HepG2 (cell line): Measurements from ENCODE around the gene HYAL2. TPM values are rescaled to one million over a fixed set of nuclear protein-coding genes. Genes with fewer than 3 reads are reported as not detected.
A peak's percentile ranks its signal among the peaks of the same experiment; 100 is the strongest.

Source experiments
- AGO1 ChIP-seq: fragments of 200-400 bp; formaldehyde crosslinking; IDR thresholded peaks from 2 replicates; pipeline ENCODE4 v1.6.1; 2017; ENCODE audit warnings: mild to moderate bottlenecking, low read depth, low read length, moderate library complexity; ENCODE audit not compliant: poor library complexity, severe bottlenecking
- ASH2L ChIP-seq: fragments of 300-600, 200-600 bp; sonication (generic); IDR thresholded peaks from 2 replicates; pipeline ENCODE4 v1.7.0; 2017; ENCODE audit warnings: low read depth, mild to moderate bottlenecking, moderate library complexity, mixed read lengths, low read length; ENCODE audit not compliant: insufficient read length
- GATA4 ChIP-seq: sonication (generic); IDR thresholded peaks from 2 replicates; pipeline ENCODE4 v1.6.1; 2016; ENCODE audit warnings: antibody characterized with exemption, low read depth, borderline replicate concordance
- HES4 ChIP-seq: sonication (generic); formaldehyde crosslinking; IDR thresholded peaks from 2 replicates; pipeline ENCODE4 v1.9.0; 2021; ENCODE audit warnings: mild to moderate bottlenecking, missing genetic modification reagents, borderline replicate concordance
- HNF4A ChIP-seq: sonication (generic); formaldehyde crosslinking; IDR thresholded peaks from 2 replicates; pipeline ENCODE4 v1.4.0; 2020; ENCODE audit warnings: missing genetic modification reagents
- NFIC ChIP-seq: IDR thresholded peaks from 2 replicates; pipeline ENCODE4 v1.6.1; 2012; ENCODE audit warnings: mild to moderate bottlenecking, low read length, inconsistent platforms
- PAXIP1 ChIP-seq: sonication (generic); formaldehyde crosslinking; conservative IDR thresholded peaks from 2 replicates; pipeline ENCODE4 v1.4.0; 2020; ENCODE audit warnings: mild to moderate bottlenecking, missing genetic modification reagents, moderate library complexity
- POLR2AphosphoS5 ChIP-seq: IDR thresholded peaks from 2 replicates; pipeline ENCODE4 v1.6.1; 2012; ENCODE audit warnings: low read depth, low read length
- SAP130 ChIP-seq: IDR thresholded peaks from 2 replicates; pipeline ENCODE4 v1.6.1; 2016; ENCODE audit warnings: low read depth
- SNRNP70 ChIP-seq: fragments of 200-400 bp; formaldehyde crosslinking; IDR thresholded peaks from 2 replicates; pipeline ENCODE4 v1.6.1; 2017; ENCODE audit warnings: mild to moderate bottlenecking, low read depth, low read length, moderate library complexity
- ZBTB2 ChIP-seq: sonication (generic); formaldehyde crosslinking; IDR thresholded peaks from 2 replicates; pipeline ENCODE4 v1.8.0; 2022; ENCODE audit warnings: low read depth, missing genetic modification reagents
- ZFAT ChIP-seq: sonication (generic); formaldehyde crosslinking; conservative IDR thresholded peaks from 2 replicates; pipeline ENCODE4 v1.8.1; 2023; ENCODE audit warnings: missing genetic modification reagents, inconsistent platforms
- ZFP37 ChIP-seq: sonication (generic); formaldehyde crosslinking; IDR thresholded peaks from 2 replicates; pipeline ENCODE4 v1.4.0; 2020; ENCODE audit warnings: missing genetic modification reagents, borderline replicate concordance
- ZNF10 ChIP-seq: sonication (generic); formaldehyde crosslinking; IDR thresholded peaks from 2 replicates; pipeline ENCODE4 v1.4.0; 2020; ENCODE audit warnings: mild to moderate bottlenecking, low read depth, missing genetic modification reagents, borderline replicate concordance
- ZNF232 ChIP-seq: sonication (generic); formaldehyde crosslinking; IDR thresholded peaks from 2 replicates; pipeline ENCODE4 v1.4.0; 2020; ENCODE audit warnings: missing genetic modification reagents, borderline replicate concordance
- ZNF33B ChIP-seq: sonication (generic); formaldehyde crosslinking; IDR thresholded peaks from 2 replicates; pipeline ENCODE4 v1.5.1; 2020; ENCODE audit warnings: mild to moderate bottlenecking, missing genetic modification reagents
- ZNF83 ChIP-seq: sonication (generic); formaldehyde crosslinking; IDR thresholded peaks from 2 replicates; pipeline ENCODE4 v1.4.0; 2020; ENCODE audit warnings: missing genetic modification reagents, mild to moderate bottlenecking, borderline replicate concordance
- polyA plus RNA-seq, 8 experiments: library from polyadenylated mRNA; depleted of rRNA in 3 of 8; stranded (reverse) in 7 of 8; unstranded in 1 of 8; fragments of >200 nt; fragmentation: Illumina TruSeq in 4 of 8; extraction: Trizol in 4 of 8; gene quantifications; 2 replicates each; pipeline versions ENCODE4 v1.2.1 to v1.2.3, GENCODE V29; 2011 to 2016; ENCODE audit warnings: low read depth in 4 of 8, missing spikeins in 1 of 8, mixed read lengths in 1 of 8; ENCODE audit not compliant: insufficient read depth in 1 of 8
- total RNA-seq, 5 experiments: library from RNA; depleted of rRNA; stranded (reverse); fragments of >200 nt; fragmentation: Illumina TruSeq; extraction: Trizol; gene quantifications; 2 replicates each; pipeline ENCODE4 v1.2.3, GENCODE V29; 2016; ENCODE audit warnings: low read depth in 1 of 5
- TF ChIP-seq, protein P1 (sequence below): sonication (generic); formaldehyde crosslinking; IDR thresholded peaks from 2 replicates; pipeline ENCODE4 v1.5.0; 2020; ENCODE audit warnings: mild to moderate bottlenecking, missing genetic modification reagents, borderline replicate concordance
- TF ChIP-seq, protein P2 (sequence below): IDR thresholded peaks from 2 replicates; pipeline ENCODE4 v1.6.1; 2012; ENCODE audit warnings: inconsistent platforms

HYAL2 gene
- total and polyA plus RNA-seq, 2 of the 13 experiments (the other 11 are each of a cell fraction or from before 2014, with no cell fraction given) = 76.2 to 102 TPM

- no peak for TF ChIP-seq ZBTB2
- TF ChIP-seq HES4 (CRISPR knock-in tag) = peak; percentile 80; the same call in 1 of the 2 replicates
- no peak for TF ChIP-seq NFIC
- TF ChIP-seq ASH2L = peak; percentile 62
- TF ChIP-seq, protein P1, sequence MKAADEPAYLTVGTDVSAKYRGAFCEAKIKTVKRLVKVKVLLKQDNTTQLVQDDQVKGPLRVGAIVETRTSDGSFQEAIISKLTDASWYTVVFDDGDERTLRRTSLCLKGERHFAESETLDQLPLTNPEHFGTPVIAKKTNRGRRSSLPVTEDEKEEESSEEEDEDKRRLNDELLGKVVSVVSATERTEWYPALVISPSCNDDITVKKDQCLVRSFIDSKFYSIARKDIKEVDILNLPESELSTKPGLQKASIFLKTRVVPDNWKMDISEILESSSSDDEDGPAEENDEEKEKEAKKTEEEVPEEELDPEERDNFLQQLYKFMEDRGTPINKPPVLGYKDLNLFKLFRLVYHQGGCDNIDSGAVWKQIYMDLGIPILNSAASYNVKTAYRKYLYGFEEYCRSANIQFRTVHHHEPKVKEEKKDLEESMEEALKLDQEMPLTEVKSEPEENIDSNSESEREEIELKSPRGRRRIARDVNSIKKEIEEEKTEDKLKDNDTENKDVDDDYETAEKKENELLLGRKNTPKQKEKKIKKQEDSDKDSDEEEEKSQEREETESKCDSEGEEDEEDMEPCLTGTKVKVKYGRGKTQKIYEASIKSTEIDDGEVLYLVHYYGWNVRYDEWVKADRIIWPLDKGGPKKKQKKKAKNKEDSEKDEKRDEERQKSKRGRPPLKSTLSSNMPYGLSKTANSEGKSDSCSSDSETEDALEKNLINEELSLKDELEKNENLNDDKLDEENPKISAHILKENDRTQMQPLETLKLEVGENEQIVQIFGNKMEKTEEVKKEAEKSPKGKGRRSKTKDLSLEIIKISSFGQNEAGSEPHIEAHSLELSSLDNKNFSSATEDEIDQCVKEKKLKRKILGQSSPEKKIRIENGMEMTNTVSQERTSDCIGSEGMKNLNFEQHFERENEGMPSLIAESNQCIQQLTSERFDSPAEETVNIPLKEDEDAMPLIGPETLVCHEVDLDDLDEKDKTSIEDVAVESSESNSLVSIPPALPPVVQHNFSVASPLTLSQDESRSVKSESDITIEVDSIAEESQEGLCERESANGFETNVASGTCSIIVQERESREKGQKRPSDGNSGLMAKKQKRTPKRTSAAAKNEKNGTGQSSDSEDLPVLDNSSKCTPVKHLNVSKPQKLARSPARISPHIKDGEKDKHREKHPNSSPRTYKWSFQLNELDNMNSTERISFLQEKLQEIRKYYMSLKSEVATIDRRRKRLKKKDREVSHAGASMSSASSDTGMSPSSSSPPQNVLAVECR (CRISPR knock-in tag) = peak; percentile 76; the same call in 1 of the 2 replicates
- peak; percentile 44; the same call in 1 of the 2 replicates for TF ChIP-seq ZFP37 (CRISPR knock-in tag)
- TF ChIP-seq, protein P2, sequence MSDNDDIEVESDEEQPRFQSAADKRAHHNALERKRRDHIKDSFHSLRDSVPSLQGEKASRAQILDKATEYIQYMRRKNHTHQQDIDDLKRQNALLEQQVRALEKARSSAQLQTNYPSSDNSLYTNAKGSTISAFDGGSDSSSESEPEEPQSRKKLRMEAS = peak; percentile 82
- TF ChIP-seq ZFAT (CRISPR knock-in tag) = no peak
- TF ChIP-seq ZNF33B (CRISPR knock-in tag) = no peak
- peak; percentile 71 for TF ChIP-seq SAP130
- TF ChIP-seq AGO1 = no peak
- peak; percentile 71; the same call in 1 of the 2 replicates for TF ChIP-seq PAXIP1 (CRISPR knock-in tag)
- TF ChIP-seq ZNF10 (CRISPR knock-in tag) = no peak
- no peak; the same call in 1 of the 2 replicates for TF ChIP-seq ZNF83
- TF ChIP-seq SNRNP70 = no peak
- TF ChIP-seq GATA4 = peak; percentile 77; the same call in 1 of the 2 replicates
- peak; percentile 99 for TF ChIP-seq POLR2AphosphoS5
- peak; percentile 39; the same call in 1 of the 2 replicates for TF ChIP-seq HNF4A
- TF ChIP-seq ZNF232 (CRISPR knock-in tag) = peak; percentile 65; the same call in 1 of the 2 replicates
Measured at GRCh38 chr3:50303013-50303815, 19.3 kb downstream of the HYAL2 start, which contains the start of gene HYAL1 (continued).
